ENCODE measurements around the gene TLR7.

The TLR7 gene

GRCh38 chrX:12874581-12874980 is 7.7 kb downstream of the TLR7 start:
- H3K9me3 ChIP-seq (ENCODE audit: insufficient read depth, low read length): no peaks in the 10 kb centered on the region; the same call in 1 of the 2 replicates
- H3K27me3 ChIP-seq (ENCODE audit: insufficient read depth, insufficient read length): no peaks in the 10 kb centered on the region
- H3K4me3 ChIP-seq (ENCODE audit: insufficient read length, low read depth): no peak overlapping the region
- no peak for TF ChIP-seq YY1 (IDR thresholded peaks at IDR 0.05; ENCODE audit: insufficient read depth, insufficient read length)
- TF ChIP-seq SUZ12 (IDR thresholded peaks at IDR 0.05; ENCODE audit: extremely low read depth, insufficient read depth, insufficient read length): no peak
- TF ChIP-seq ZNF274 (IDR thresholded peaks at IDR 0.05; ENCODE audit: low read depth, low read length): no peak
- no peaks in the 10 kb centered on the region for H3K36me3 ChIP-seq (ENCODE audit: insufficient read depth, insufficient read length, low read length)
- H3K4me1 ChIP-seq (ENCODE audit: insufficient read depth, insufficient read length): no peaks in the 10 kb centered on the region
- no peak overlapping the region for H3K9ac ChIP-seq (ENCODE audit: insufficient read length, low read depth)
- no peak for DNase-seq (ENCODE audit: low read depth, low spot score)

- Histone ChIP-seq H3K9ac (ENCODE audit: insufficient read length, low read depth) (no peak overlapping the region), H3K9me3 (ENCODE audit: insufficient read depth, low read length) (no peaks in the 10 kb centered on the region), H3K4me3 (ENCODE audit: insufficient read length, low read depth) (no peak overlapping the region), H3K4me1 (ENCODE audit: insufficient read depth, insufficient read length) (no peaks in the 10 kb centered on the region), H3K27me3 (ENCODE audit: insufficient read depth, insufficient read length) (no peaks in the 10 kb centered on the region), H3K36me3 (ENCODE audit: insufficient read depth, insufficient read length, low read length) (no peaks in the 10 kb centered on the region)
- no peak for TF ChIP-seq ZNF274 (IDR thresholded peaks at IDR 0.05; ENCODE audit: low read depth, low read length)
- no peak for TF ChIP-seq YY1 (IDR thresholded peaks at IDR 0.05; ENCODE audit: insufficient read depth, insufficient read length)
- no peak for TF ChIP-seq SUZ12 (IDR thresholded peaks at IDR 0.05; ENCODE audit: extremely low read depth, insufficient read depth, insufficient read length)
- DNase-seq (ENCODE audit: low read depth, low spot score): no peak
These were observed 10.5 kb downstream of the TLR7 start for GRCh38 chrX:12877386-12877785.

GRCh38 chrX:12878536-12878935 is 11.7 kb downstream of the TLR7 start:
- Histone ChIP-seq H3K4me1 (ENCODE audit: insufficient read depth, insufficient read length) (no peaks in the 10 kb centered on the region), H3K9me3 (ENCODE audit: insufficient read depth, low read length) (no peaks in the 10 kb centered on the region), H3K27me3 (ENCODE audit: insufficient read depth, insufficient read length) (no peaks in the 10 kb centered on the region), H3K9ac (ENCODE audit: insufficient read length, low read depth) (no peak overlapping the region), H3K4me3 (ENCODE audit: insufficient read length, low read depth) (no peak overlapping the region), H3K36me3 (ENCODE audit: insufficient read depth, insufficient read length, low read length) (no peaks in the 10 kb centered on the region)
- DNase-seq (ENCODE audit: low read depth, low spot score): no peak
- TF ChIP-seq ZNF274 (IDR thresholded peaks at IDR 0.05; ENCODE audit: low read depth, low read length): no peak
- no peak for TF ChIP-seq YY1 (IDR thresholded peaks at IDR 0.05; ENCODE audit: insufficient read depth, insufficient read length)
- TF ChIP-seq SUZ12 (IDR thresholded peaks at IDR 0.05; ENCODE audit: extremely low read depth, insufficient read depth, insufficient read length): no peak

- Histone ChIP-seq H3K27me3 (ENCODE audit: insufficient read depth, insufficient read length) (no peaks in the 10 kb centered on the region), H3K9ac (ENCODE audit: insufficient read length, low read depth) (no peak overlapping the region), H3K4me3 (ENCODE audit: insufficient read length, low read depth) (no peak overlapping the region), H3K36me3 (ENCODE audit: insufficient read depth, insufficient read length, low read length) (no peaks in the 10 kb centered on the region), H3K4me1 (ENCODE audit: insufficient read depth, insufficient read length) (no peaks in the 10 kb centered on the region), H3K9me3 (ENCODE audit: insufficient read depth, low read length) (no peaks in the 10 kb centered on the region)
- DNase-seq (ENCODE audit: low read depth, low spot score): no peak
- TF ChIP-seq SUZ12 (IDR thresholded peaks at IDR 0.05; ENCODE audit: extremely low read depth, insufficient read depth, insufficient read length) (no peak), ZNF274 (IDR thresholded peaks at IDR 0.05; ENCODE audit: low read depth, low read length) (no peak), YY1 (IDR thresholded peaks at IDR 0.05; ENCODE audit: insufficient read depth, insufficient read length) (no peak)
These were observed 15.0 kb downstream of the TLR7 start for GRCh38 chrX:12881914-12882313.

GRCh38 chrX:12885508-12885907 is 18.6 kb downstream of the TLR7 start:
- no peak for DNase-seq (ENCODE audit: low read depth, low spot score)
- no peaks in the 10 kb centered on the region for H3K27me3 ChIP-seq (ENCODE audit: insufficient read depth, insufficient read length)
- H3K4me1 ChIP-seq (ENCODE audit: insufficient read depth, insufficient read length): no peaks in the 10 kb centered on the region
- H3K9ac ChIP-seq (ENCODE audit: insufficient read length, low read depth): no peak overlapping the region
- H3K9me3 ChIP-seq (ENCODE audit: insufficient read depth, low read length): no peaks in the 10 kb centered on the region
- TF ChIP-seq YY1 (IDR thresholded peaks at IDR 0.05; ENCODE audit: insufficient read depth, insufficient read length) (no peak), ZNF274 (IDR thresholded peaks at IDR 0.05; ENCODE audit: low read depth, low read length) (no peak), SUZ12 (IDR thresholded peaks at IDR 0.05; ENCODE audit: extremely low read depth, insufficient read depth, insufficient read length) (no peak)
- H3K4me3 ChIP-seq (ENCODE audit: insufficient read length, low read depth): no peak overlapping the region
- no peaks in the 10 kb centered on the region for H3K36me3 ChIP-seq (ENCODE audit: insufficient read depth, insufficient read length, low read length)

GRCh38 chrX:12886545-12886944 is 19.7 kb downstream of the TLR7 start:
- TF ChIP-seq ZNF274 (IDR thresholded peaks at IDR 0.05; ENCODE audit: low read depth, low read length) (no peak), SUZ12 (IDR thresholded peaks at IDR 0.05; ENCODE audit: extremely low read depth, insufficient read depth, insufficient read length) (no peak), YY1 (IDR thresholded peaks at IDR 0.05; ENCODE audit: insufficient read depth, insufficient read length) (no peak)
- Histone ChIP-seq H3K4me1 (ENCODE audit: insufficient read depth, insufficient read length) (no peaks in the 10 kb centered on the region), H3K9ac (ENCODE audit: insufficient read length, low read depth) (no peak overlapping the region), H3K36me3 (ENCODE audit: insufficient read depth, insufficient read length, low read length) (no peaks in the 10 kb centered on the region), H3K9me3 (ENCODE audit: insufficient read depth, low read length) (no peaks in the 10 kb centered on the region), H3K4me3 (ENCODE audit: insufficient read length, low read depth) (no peak overlapping the region), H3K27me3 (ENCODE audit: insufficient read depth, insufficient read length) (no peaks in the 10 kb centered on the region)
- no peak for DNase-seq (ENCODE audit: low read depth, low spot score)

GRCh38 chrX:12887141-12887540 is 20.3 kb downstream of the TLR7 start:
- H3K27me3 ChIP-seq (ENCODE audit: insufficient read depth, insufficient read length): no peaks in the 10 kb centered on the region
- no peak overlapping the region for H3K4me3 ChIP-seq (ENCODE audit: insufficient read length, low read depth)
- no peaks in the 10 kb centered on the region for H3K9me3 ChIP-seq (ENCODE audit: insufficient read depth, low read length)
- no peaks in the 10 kb centered on the region for H3K4me1 ChIP-seq (ENCODE audit: insufficient read depth, insufficient read length)
- no peak overlapping the region for H3K9ac ChIP-seq (ENCODE audit: insufficient read length, low read depth)
- TF ChIP-seq YY1 (IDR thresholded peaks at IDR 0.05; ENCODE audit: insufficient read depth, insufficient read length) (no peak), ZNF274 (IDR thresholded peaks at IDR 0.05; ENCODE audit: low read depth, low read length) (no peak), SUZ12 (IDR thresholded peaks at IDR 0.05; ENCODE audit: extremely low read depth, insufficient read depth, insufficient read length) (no peak)
- no peak for DNase-seq (ENCODE audit: low read depth, low spot score)
- no peaks in the 10 kb centered on the region for H3K36me3 ChIP-seq (ENCODE audit: insufficient read depth, insufficient read length, low read length)

Data from NT2/D1 (cell line).